Measurements from ENCODE around the gene COPB2. TPM values are rescaled to one million over a fixed set of nuclear protein-coding genes. Genes with fewer than 3 reads are reported as not detected.
"Not testable (repeated sequence)": the region's sequence is repeated elsewhere in the genome, so short reads cannot be mapped to it uniquely, and the experiment has no call there.

Gene COPB2
- total RNA-seq, 4 donors from 2014 or later: 46.7 to 59.3 (median 51.2) TPM

- H3K4me1 ChIP-seq: peaks cover 42% of the 10 kb centered on the region
- H3K27ac ChIP-seq: peak overlapping the region; percentile 95
- DNase-seq (ENCODE audit: low spot score in 2 of 2): no peak
- peak overlapping the region; percentile 92 for H3K4me3 ChIP-seq
- 6% methylated on average over 25 of the region's 25 CpGs for WGBS
- no peaks in the 10 kb centered on the region for H3K36me3 ChIP-seq
- TF ChIP-seq POLR2AphosphoS5 (IDR thresholded peaks at IDR 0.05): peak in 1 of 3 donors; percentile 90
- TF ChIP-seq EP300 (IDR thresholded peaks at IDR 0.05): no peak
- no peaks in the 10 kb centered on the region for H3K9me3 ChIP-seq
- no peaks in the 10 kb centered on the region for H3K27me3 ChIP-seq
Observed at GRCh38 chr3:139388821-139389551, 461 bp downstream of the COPB2 start.

DNA sequence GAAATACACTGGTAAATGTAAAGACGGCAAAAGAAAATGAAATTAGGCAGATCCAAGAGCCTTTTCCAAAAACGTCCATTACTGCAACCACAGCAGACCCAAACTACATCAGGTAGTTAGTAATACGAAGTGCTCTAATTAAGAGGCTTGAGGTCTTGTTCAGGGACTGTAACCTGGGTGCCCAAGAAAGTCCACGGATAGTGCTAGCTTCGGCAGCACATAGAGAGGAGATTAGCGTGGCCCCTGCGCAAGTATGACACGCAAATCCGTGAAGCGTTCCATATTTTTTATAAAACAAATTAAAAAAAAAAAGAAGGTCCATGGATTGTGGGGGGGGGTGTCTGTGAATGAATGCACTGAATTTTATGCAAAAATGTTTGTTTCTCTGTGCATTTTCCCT lies 1.4 kb downstream of the COPB2 start:
- peaks cover 42% of the 10 kb centered on the region for H3K4me1 ChIP-seq

GRCh38 chr3:139382291-139382690 lies 7.2 kb downstream of the COPB2 start:
- H3K27me3 ChIP-seq; H3K4me3 ChIP-seq; H3K27ac ChIP-seq; DNase-seq (ENCODE audit: low spot score in 2 of 2); H3K9me3 ChIP-seq: not testable (repeated sequence)
- H3K36me3 ChIP-seq: peaks cover 40% of the 10 kb centered on the region
- 91% methylated on average over 2 of the region's 2 CpGs for whole genome bisulfite sequencing
- peaks cover 17% of the 10 kb centered on the region for H3K4me1 ChIP-seq

More for the DNA sequence above, 1.4 kb downstream of the COPB2 start:
- H3K9me3 ChIP-seq: no peaks in the 10 kb centered on the region
- DNase-seq (ENCODE audit: low spot score in 2 of 2): no peak
- H3K27ac ChIP-seq: no peak overlapping the region
- peak overlapping the region; percentile 92 for H3K4me3 ChIP-seq
- no peaks in the 10 kb centered on the region for H3K36me3 ChIP-seq
- 82% methylated on average over 10 of the region's 10 CpGs for WGBS
- TF ChIP-seq POLR2AphosphoS5 (IDR thresholded peaks at IDR 0.05) (no peak), EP300 (IDR thresholded peaks at IDR 0.05) (no peak), POLR2A (IDR thresholded peaks at IDR 0.05) (no peak)
- TF ChIP-seq, protein P1, sequence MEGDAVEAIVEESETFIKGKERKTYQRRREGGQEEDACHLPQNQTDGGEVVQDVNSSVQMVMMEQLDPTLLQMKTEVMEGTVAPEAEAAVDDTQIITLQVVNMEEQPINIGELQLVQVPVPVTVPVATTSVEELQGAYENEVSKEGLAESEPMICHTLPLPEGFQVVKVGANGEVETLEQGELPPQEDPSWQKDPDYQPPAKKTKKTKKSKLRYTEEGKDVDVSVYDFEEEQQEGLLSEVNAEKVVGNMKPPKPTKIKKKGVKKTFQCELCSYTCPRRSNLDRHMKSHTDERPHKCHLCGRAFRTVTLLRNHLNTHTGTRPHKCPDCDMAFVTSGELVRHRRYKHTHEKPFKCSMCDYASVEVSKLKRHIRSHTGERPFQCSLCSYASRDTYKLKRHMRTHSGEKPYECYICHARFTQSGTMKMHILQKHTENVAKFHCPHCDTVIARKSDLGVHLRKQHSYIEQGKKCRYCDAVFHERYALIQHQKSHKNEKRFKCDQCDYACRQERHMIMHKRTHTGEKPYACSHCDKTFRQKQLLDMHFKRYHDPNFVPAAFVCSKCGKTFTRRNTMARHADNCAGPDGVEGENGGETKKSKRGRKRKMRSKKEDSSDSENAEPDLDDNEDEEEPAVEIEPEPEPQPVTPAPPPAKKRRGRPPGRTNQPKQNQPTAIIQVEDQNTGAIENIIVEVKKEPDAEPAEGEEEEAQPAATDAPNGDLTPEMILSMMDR (IDR thresholded peaks at IDR 0.05): no peak
- H3K27me3 ChIP-seq: no peaks in the 10 kb centered on the region

DNA sequence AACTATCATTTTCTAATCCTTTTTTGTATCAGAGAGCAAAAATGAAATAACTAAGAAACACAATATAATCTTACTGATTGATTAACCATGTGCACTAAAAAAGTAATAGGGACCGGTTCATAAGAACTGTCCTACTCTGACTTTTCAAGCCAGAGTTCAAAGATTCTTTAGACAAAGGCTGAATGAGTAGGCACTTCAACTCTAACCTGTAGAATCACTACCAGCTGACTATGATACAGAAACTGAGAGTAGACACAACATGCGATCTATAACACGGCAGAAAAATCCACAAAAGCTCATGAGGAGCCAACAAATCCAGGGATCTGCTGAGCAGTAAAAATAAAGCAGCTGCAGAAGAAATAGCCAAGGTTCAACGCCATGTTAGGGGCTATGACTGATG lies 8.9 kb downstream of the COPB2 start:
- H3K27me3 ChIP-seq: no peaks in the 10 kb centered on the region
- 88% methylated on average over 4 of the region's 4 CpGs for WGBS
- no peak overlapping the region for H3K27ac ChIP-seq
- H3K4me1 ChIP-seq: peaks cover 5% of the 10 kb centered on the region
- H3K36me3 ChIP-seq: peaks cover 56% of the 10 kb centered on the region
- no peak overlapping the region for H3K4me3 ChIP-seq
- TF ChIP-seq POLR2AphosphoS5 (IDR thresholded peaks at IDR 0.05) (no peak), EP300 (IDR thresholded peaks at IDR 0.05) (no peak), POLR2A (IDR thresholded peaks at IDR 0.05) (no peak)
- TF ChIP-seq, protein P1 (IDR thresholded peaks at IDR 0.05): no peak
- DNase-seq (ENCODE audit: low spot score in 2 of 2): no peak
- H3K9me3 ChIP-seq: no peaks in the 10 kb centered on the region

- Histone ChIP-seq H3K4me1 (no peaks in the 10 kb centered on the region), H3K4me3 (no peak overlapping the region), H3K36me3 (peaks cover 75% of the 10 kb centered on the region), H3K27me3 (no peaks in the 10 kb centered on the region), H3K9me3 (no peaks in the 10 kb centered on the region), H3K27ac (no peak overlapping the region)
- no peak for DNase-seq (ENCODE audit: low spot score in 2 of 2)
- TF ChIP-seq, protein P1 (IDR thresholded peaks at IDR 0.05): no peak
- TF ChIP-seq POLR2A (IDR thresholded peaks at IDR 0.05) (no peak), EP300 (IDR thresholded peaks at IDR 0.05) (no peak), POLR2AphosphoS5 (IDR thresholded peaks at IDR 0.05) (no peak)
- WGBS: 86% methylated on average over 3 of the region's 3 CpGs
Observed at GRCh38 chr3:139378587-139379241, 10.7 kb downstream of the COPB2 start.

DNA sequence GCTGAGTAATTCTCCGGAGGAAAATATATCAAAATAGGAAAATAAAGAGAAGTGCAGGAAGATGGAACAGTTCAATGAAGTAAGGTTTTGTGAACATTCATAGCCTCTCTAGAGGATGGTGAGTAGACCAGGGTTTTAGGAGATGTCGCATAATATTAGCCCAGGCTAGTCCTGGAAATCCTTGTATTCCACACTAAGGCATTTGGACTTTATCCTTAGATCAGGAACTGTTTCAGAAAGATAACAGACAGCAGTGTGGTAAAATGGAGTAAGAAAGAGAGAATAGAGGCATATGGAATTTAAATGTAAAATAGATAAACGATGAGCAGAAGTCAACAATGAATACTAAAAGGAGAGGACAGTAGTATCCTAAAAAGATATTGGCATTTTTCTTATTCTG lies 12.1 kb downstream of the COPB2 start:
- H3K4me3 ChIP-seq: no peak overlapping the region
- no peaks in the 10 kb centered on the region for H3K9me3 ChIP-seq
- WGBS: 96% methylated on average over 3 of the region's 3 CpGs
- no peak overlapping the region for H3K27ac ChIP-seq
- H3K4me1 ChIP-seq: no peaks in the 10 kb centered on the region
- no peaks in the 10 kb centered on the region for H3K27me3 ChIP-seq
- TF ChIP-seq POLR2AphosphoS5 (IDR thresholded peaks at IDR 0.05) (no peak), EP300 (IDR thresholded peaks at IDR 0.05) (no peak), POLR2A (IDR thresholded peaks at IDR 0.05) (no peak)
- TF ChIP-seq, protein P1 (IDR thresholded peaks at IDR 0.05): no peak
- H3K36me3 ChIP-seq: peaks cover 83% of the 10 kb centered on the region
- no peak for DNase-seq (ENCODE audit: low spot score in 2 of 2)
